ENCODE results near the gene FA2H.
"Not testable (repeated sequence)": the region's sequence is repeated elsewhere in the genome, so short reads cannot be mapped to it uniquely, and the experiment has no call there.

FA2H gene

DNA sequence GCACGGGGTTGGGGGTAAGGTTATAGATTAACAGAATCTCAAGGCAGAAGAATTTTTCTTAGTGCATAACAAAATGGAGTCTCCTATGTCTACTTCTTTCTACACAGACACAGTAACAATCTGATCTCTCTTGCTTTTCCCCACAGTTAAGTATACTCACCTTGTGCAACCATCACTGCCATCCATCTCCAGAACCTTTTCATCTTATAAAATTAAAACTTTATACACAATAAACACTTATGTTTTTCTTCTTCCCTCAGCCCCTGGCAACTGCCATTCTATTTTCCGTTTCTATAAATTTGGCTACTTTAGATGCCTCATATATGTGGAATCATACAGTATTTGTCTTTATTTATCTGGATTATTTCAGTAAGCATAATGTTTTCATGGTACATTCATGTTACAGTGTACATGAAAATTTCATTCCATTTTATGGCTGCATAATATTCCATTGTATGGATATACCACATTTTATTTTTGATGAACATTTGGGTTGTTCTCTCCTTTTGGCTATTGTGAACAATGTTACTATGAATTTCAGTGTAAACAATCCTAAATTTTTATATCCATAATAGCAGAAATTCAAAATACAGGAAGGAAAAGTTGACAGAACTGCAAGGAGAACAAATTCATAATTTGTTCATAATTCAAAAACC, 25.7 kb upstream of the FA2H start:
- no peak for DNase-seq (ENCODE audit: extremely low spot score)
- TF ChIP-seq, protein P1, sequence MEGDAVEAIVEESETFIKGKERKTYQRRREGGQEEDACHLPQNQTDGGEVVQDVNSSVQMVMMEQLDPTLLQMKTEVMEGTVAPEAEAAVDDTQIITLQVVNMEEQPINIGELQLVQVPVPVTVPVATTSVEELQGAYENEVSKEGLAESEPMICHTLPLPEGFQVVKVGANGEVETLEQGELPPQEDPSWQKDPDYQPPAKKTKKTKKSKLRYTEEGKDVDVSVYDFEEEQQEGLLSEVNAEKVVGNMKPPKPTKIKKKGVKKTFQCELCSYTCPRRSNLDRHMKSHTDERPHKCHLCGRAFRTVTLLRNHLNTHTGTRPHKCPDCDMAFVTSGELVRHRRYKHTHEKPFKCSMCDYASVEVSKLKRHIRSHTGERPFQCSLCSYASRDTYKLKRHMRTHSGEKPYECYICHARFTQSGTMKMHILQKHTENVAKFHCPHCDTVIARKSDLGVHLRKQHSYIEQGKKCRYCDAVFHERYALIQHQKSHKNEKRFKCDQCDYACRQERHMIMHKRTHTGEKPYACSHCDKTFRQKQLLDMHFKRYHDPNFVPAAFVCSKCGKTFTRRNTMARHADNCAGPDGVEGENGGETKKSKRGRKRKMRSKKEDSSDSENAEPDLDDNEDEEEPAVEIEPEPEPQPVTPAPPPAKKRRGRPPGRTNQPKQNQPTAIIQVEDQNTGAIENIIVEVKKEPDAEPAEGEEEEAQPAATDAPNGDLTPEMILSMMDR (IDR thresholded peaks at IDR 0.05; ENCODE audit: control extremely low read depth, extremely low read depth, low read depth, missing control alignments), result no peak
- CTCF ChIA-PET, result no interaction called here
- POLR2A ChIA-PET, result no interaction called here

DNA sequence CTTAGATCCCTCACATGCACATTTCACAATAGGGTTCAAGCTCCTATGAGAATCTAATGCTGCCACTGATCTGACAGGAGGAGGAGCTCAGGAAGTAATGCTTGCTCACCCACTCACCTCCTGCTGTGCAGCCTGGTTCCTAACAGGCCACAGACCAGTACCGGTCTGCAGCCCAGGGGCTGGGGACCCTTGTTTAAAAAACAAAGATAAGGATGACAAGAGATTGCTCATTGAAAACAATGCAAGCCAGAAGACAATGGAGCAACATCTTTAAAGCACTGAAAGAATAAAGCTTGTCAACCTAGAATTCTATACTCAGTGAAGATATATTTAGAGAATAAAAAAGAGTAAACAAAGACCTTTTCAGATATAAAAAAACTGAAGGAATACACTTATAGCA, 22.8 kb upstream of the FA2H start:
- TF ChIP-seq, protein P1 (IDR thresholded peaks at IDR 0.05; ENCODE audit: control extremely low read depth, extremely low read depth, low read depth, missing control alignments), result no peak
- ChIA-PET CTCF (interaction anchor here (2.4 kb wide), 1 partner anchor 65 kb away, joined by 11 read pairs; no protein-coding TSS in a partner anchor), POLR2A (no interaction called here)
- DNase-seq (ENCODE audit: extremely low spot score), result no peak

DNA sequence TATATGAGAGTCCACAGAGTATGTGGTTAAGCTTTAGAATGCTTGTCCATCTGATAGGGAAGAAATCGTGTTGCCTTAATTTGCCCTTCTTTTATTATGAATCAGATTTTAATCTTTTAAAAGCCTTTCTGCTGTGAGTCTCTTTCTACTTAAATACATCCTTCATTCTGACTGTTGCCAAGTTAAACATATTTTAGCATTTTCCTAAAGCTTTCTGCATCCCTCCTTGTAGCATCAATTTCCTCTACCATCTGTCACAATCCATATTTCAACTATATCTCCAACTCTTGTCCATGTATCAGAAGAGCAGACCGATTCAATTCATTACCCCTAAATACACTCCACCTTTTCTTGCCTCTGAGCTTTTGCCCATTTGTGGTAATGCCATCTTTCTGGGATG, 20.5 kb upstream of the FA2H start:
- TF ChIP-seq, protein P1 (IDR thresholded peaks at IDR 0.05; ENCODE audit: control extremely low read depth, extremely low read depth, low read depth, missing control alignments), result no peak
- ChIA-PET CTCF (interaction anchor here (1.2 to 1.7 kb wide), 4 partner anchors 13 to 68 kb away, joined by 3 to 5 read pairs (median 4); partner anchors contain the start of gene FA2H), POLR2A (no interaction called here)
- DNase-seq (ENCODE audit: extremely low spot score), result no peak

DNA sequence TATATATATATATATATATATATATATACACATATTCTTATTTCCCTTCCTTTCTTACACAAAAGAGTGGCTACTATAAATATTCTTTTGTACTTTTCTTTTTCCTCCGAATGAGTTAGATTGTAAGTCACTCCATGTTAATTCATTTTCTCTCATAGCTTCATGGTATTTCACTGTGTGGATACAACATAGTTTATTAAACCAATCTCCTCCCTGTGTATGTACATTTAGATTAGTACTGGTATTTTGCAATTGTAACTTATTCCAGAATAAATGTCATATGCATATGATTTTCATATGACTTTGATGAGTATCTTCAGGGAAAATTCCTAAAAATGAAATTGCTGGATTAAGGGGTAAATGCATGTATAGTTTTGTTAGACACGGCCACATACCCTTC, 20.0 kb upstream of the FA2H start:
- TF ChIP-seq, protein P1 (IDR thresholded peaks at IDR 0.05; ENCODE audit: control extremely low read depth, extremely low read depth, low read depth, missing control alignments), result no peak
- POLR2A ChIA-PET, result no interaction called here
- DNase-seq (ENCODE audit: extremely low spot score), result no peak
- CTCF ChIA-PET, result interaction anchor here (1.2 to 1.7 kb wide), 4 partner anchors 12 to 68 kb away, joined by 3 to 5 read pairs (median 4); partner anchors contain the start of gene FA2H

DNA sequence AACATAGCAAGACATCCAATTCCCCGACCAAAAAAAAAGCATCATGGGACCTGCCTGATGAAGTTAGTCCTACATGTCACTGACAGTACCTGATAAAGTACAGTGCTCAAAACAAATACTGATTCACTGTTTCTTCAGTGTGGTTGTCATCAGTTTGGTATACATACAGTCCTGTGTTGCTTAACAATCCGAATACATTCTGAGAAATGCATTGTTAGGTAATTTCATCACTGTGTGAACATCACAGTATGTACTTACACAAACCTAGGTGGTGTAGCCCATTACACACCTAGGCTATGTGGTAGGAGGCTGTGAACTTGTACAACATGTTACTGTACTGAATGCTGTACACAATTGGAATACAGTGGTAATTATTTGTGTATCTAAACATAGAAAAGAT, 19.0 kb upstream of the FA2H start:
- TF ChIP-seq, protein P1 (IDR thresholded peaks at IDR 0.05; ENCODE audit: control extremely low read depth, extremely low read depth, low read depth, missing control alignments), result no peak
- ChIA-PET CTCF (interaction anchor here (1.2 kb wide), 1 partner anchor 20 kb away, joined by 3 read pairs; no protein-coding TSS in a partner anchor), POLR2A (no interaction called here)
- no peak for DNase-seq (ENCODE audit: extremely low spot score)

DNA sequence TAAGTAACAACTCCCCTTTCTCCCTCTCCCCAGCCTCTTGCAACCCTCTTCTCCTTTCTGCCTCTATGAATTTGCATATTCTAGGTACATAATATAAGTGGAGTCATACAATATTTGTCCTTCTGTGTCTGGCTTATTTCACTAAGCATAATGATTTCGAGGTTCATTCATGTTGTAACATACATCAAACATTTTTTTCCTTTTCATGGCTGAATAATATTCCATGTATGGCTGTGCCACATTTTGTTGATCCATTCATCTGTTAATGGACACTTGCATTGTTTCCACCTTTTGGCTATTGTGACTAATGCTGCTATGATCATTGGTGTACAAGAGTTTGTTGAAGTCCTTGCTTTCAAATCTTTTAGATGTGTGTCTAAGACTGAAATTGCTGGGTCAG, 17.6 kb upstream of the FA2H start:
- TF ChIP-seq, protein P1 (IDR thresholded peaks at IDR 0.05; ENCODE audit: control extremely low read depth, extremely low read depth, low read depth, missing control alignments), result no peak
- POLR2A ChIA-PET, result no interaction called here
- no peak for DNase-seq (ENCODE audit: extremely low spot score)
- CTCF ChIA-PET, result no interaction called here

DNA sequence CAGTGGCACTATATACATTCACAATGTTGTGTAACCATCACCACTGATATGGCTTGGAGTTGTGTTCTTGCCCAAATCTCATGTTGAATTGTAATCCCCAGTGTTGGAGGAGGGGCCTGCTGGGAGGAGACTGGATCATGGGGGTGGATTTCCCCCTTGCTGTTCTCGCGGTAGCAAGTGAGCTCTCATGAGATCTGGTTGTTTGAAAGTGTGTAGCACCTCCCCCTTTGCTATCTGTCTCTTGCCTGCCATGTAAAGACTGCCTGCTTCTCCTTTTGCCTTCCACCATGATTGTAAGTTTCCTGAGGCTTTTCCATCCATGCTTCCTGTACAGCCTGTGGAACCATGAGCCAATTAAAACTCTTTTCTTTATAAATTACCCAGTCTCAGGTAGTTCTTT, 17.1 kb upstream of the FA2H start:
- DNase-seq (ENCODE audit: extremely low spot score); CTCF ChIA-PET; POLR2A ChIA-PET: not testable (repeated sequence)
